ENCODE results near the gene FHIT. TPM values are rescaled to one million over a fixed set of nuclear protein-coding genes. Genes with fewer than 3 reads are reported as not detected.

The FHIT gene
- total and polyA plus RNA-seq, 2 of the 4 experiments (the other 2 are of a cell fraction), result 0.07 TPM; not detected in 1

DNA sequence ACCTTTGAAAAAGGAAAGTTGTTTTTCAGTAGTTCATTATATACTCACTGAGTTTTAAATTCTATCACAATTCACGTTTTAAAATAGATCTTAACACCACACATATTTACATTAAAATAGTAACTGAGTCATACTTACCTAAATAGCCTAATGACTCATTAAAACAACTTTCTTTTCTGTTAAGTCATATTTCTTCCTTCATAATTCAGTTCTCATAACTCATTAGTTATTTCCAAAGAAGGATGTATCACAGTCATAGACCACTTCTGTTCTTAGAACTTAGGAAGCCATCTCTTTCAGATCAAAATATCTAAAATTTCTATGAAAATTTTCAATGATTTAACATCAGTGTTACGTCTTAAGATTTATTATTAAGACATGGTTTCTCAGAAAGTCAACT, 885.9 kb downstream of the FHIT start:
- H3K9me3 ChIP-seq (ENCODE audit: control insufficient read depth, insufficient read depth, low read length), result no peaks in the 10 kb centered on the region
- H3K27ac ChIP-seq (ENCODE audit: insufficient read depth, low read length), result no peak overlapping the region
- H2BK15ac ChIP-seq (ENCODE audit: low read depth, low read length), result no peak overlapping the region
- no peak overlapping the region for H2BK5ac ChIP-seq (ENCODE audit: low read depth, low read length, poor library complexity, severe bottlenecking)
- no peaks in the 10 kb centered on the region for H3K79me1 ChIP-seq (ENCODE audit: low read depth in 1 of 2, low read length in 2 of 2)
- H4K8ac ChIP-seq (ENCODE audit: low read depth in 2 of 2, low read length in 2 of 2), result no peak overlapping the region
- ATAC-seq (ENCODE audit: low read depth) (peak; percentile 24; the same call in 1 of the 2 replicates), DNase-seq (peak; percentile 69)
- H3K36me3 ChIP-seq (ENCODE audit: control insufficient read depth, insufficient read depth, low read length), result no peaks in the 10 kb centered on the region
- no peaks in the 10 kb centered on the region for H3K9me1 ChIP-seq (ENCODE audit: insufficient read depth, low read length)
- no peak for TF ChIP-seq BHLHE40 (IDR thresholded peaks at IDR 0.05; ENCODE audit: low read depth, low read length)
- TF ChIP-seq CEBPB (IDR thresholded peaks at IDR 0.05; ENCODE audit: low read depth, low read length), result no peak
- TF ChIP-seq NFE2L2 (IDR thresholded peaks at IDR 0.05; ENCODE audit: low read depth, low read length), result no peak
- no peak for TF ChIP-seq POLR2A (IDR thresholded peaks at IDR 0.05; ENCODE audit: low read depth, low read length)
- TF ChIP-seq USF2 (IDR thresholded peaks at IDR 0.05; ENCODE audit: low read depth, low read length), result no peak
- TF ChIP-seq FOS (IDR thresholded peaks at IDR 0.05; ENCODE audit: low read depth, low read length), result peak; percentile 57; the same call in 1 of the 2 replicates
- TF ChIP-seq MXI1 (IDR thresholded peaks at IDR 0.05; ENCODE audit: borderline replicate concordance, low read depth, low read length), result no peak
- no peak for TF ChIP-seq RFX5 (IDR thresholded peaks at IDR 0.05; ENCODE audit: low read depth, low read length)
- H3K18ac ChIP-seq (ENCODE audit: low read depth, low read length), result no peak overlapping the region
- in situ Hi-C loops (cut with MboI; ENCODE audit: low sequenced_read_pairs) (no loop called here), intact Hi-C loops (cut with micrococcal nuclease) (no loop called here), dilution Hi-C loops (cut with HindIII; ENCODE audit: low sequenced_read_pairs, unreplicated experiment) (no loop called here)
- CTCF ChIA-PET, result no interaction called here
- no peak overlapping the region for H3K23ac ChIP-seq (ENCODE audit: low read depth, low read length)
- no peak overlapping the region for H2BK120ac ChIP-seq (ENCODE audit: low read depth, low read length)
- no CpG with 5 or more reads among the region's 2 CpGs for WGBS, 2 experiments (ENCODE audit: extremely low coverage in 2 of 2, insufficient read length in 1 of 2)
- POLR2A ChIA-PET (ENCODE audit: unreplicated experiment), result no interaction called here
- no peak overlapping the region for H3K14ac ChIP-seq (replicated peaks; ENCODE audit: low read depth, low read length)
- H3K56ac ChIP-seq (ENCODE audit: extremely low read depth, insufficient read depth, low read length), result no peak overlapping the region
- no peak overlapping the region for H4K5ac ChIP-seq (ENCODE audit: low read depth, low read length)
- H4K20me1 ChIP-seq (ENCODE audit: insufficient read depth, low read length), result no peaks in the 10 kb centered on the region
- H2AK9ac ChIP-seq (replicated peaks; ENCODE audit: low read depth, low read length, poor library complexity), result no peak overlapping the region
- peaks cover 16% of the 10 kb centered on the region for H3K27me3 ChIP-seq (ENCODE audit: control insufficient read depth, insufficient read depth, low read length)
- no TSS peak for BruUV-seq (replicated peaks)
- H3K4ac ChIP-seq (ENCODE audit: low read depth, low read length), result no peak overlapping the region
- H3K9ac ChIP-seq (ENCODE audit: low read depth, low read length), result no peak overlapping the region
- no peak overlapping the region; the same call in 1 of the 2 replicates for H3K4me2 ChIP-seq (ENCODE audit: low read depth, low read length)
- H2AK5ac ChIP-seq (ENCODE audit: low read depth, low read length), result no peak overlapping the region
- H3K4me1 ChIP-seq (ENCODE audit: control insufficient read depth, insufficient read depth, low read length), result peaks cover 5% of the 10 kb centered on the region
- no peak overlapping the region for H2BK20ac ChIP-seq (ENCODE audit: low read depth, low read length)
- H2AFZ ChIP-seq (replicated peaks; ENCODE audit: low read length, poor library complexity), result no peak overlapping the region
- H4K91ac ChIP-seq (ENCODE audit: insufficient read depth, low read depth, low read length), result no peak overlapping the region
- no peak overlapping the region for H3K4me3 ChIP-seq (ENCODE audit: insufficient read depth, low read depth, low read length)
